HEK293 (cell line): ENCODE data around the gene BACE1-AS.

Experiments
- ZBTB20 ChIP-seq: fragments of 450-650 bp; formaldehyde crosslinking; IDR thresholded peaks from 2 replicates; pipeline ENCODE4 v1.5.1; 2016; ENCODE audit warnings: missing biosample characterization, missing genetic modification characterization
- ZNF112 ChIP-seq: fragments of 450-650 bp; formaldehyde crosslinking; IDR thresholded peaks from 2 replicates; pipeline ENCODE4 v1.5.0; 2017; ENCODE audit warnings: missing biosample characterization, missing genetic modification characterization
- TF ChIP-seq, protein P1 (sequence below): fragments of 450-650 bp; formaldehyde crosslinking; IDR thresholded peaks from 2 replicates; pipeline ENCODE4 v1.5.1; 2016; ENCODE audit warnings: missing biosample characterization, missing genetic modification characterization

DNA sequence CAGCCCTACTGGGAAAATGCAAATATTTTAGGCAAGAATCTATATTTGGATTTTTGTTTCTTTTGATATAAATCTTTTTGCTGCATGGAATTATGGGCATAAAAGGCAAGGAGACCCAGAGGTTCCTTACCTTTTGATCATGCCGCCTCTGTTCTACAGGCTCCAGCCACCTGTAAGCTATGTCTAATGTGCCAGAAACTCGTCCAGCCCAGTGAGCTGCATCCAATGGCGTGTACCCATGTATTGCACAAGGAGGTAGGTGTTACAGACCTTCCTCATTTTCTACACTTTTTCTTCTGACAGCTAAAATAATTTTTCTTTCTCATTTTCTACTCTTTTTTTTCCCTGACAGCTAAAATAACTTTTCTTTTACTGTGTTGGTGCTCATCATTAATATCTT lies 8.2 kb upstream of the BACE1-AS start:
- TF ChIP-seq, protein P1, sequence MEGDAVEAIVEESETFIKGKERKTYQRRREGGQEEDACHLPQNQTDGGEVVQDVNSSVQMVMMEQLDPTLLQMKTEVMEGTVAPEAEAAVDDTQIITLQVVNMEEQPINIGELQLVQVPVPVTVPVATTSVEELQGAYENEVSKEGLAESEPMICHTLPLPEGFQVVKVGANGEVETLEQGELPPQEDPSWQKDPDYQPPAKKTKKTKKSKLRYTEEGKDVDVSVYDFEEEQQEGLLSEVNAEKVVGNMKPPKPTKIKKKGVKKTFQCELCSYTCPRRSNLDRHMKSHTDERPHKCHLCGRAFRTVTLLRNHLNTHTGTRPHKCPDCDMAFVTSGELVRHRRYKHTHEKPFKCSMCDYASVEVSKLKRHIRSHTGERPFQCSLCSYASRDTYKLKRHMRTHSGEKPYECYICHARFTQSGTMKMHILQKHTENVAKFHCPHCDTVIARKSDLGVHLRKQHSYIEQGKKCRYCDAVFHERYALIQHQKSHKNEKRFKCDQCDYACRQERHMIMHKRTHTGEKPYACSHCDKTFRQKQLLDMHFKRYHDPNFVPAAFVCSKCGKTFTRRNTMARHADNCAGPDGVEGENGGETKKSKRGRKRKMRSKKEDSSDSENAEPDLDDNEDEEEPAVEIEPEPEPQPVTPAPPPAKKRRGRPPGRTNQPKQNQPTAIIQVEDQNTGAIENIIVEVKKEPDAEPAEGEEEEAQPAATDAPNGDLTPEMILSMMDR: no peak
- no peak for TF ChIP-seq ZNF112 (tag by site-specific recombination)
- TF ChIP-seq ZBTB20: no peak
